B cell (primary cell): Measurements from ENCODE around the gene THSD7B. TPM values are rescaled to one million over a fixed set of nuclear protein-coding genes. Genes with fewer than 3 reads are reported as not detected.

Experiments used
- ATAC-seq: fragments of 200-7000 bp; cut with Tn5 transposase; one replicate; pipeline ENCODE4 v1.10.0; 2021; ENCODE audit warnings: low read depth, mild to moderate bottlenecking, moderate number of reproducible peaks, moderate library complexity
- CTCF ChIA-PET: fragments of 350-600 bp; sonication (Branson Sonifier 250); formaldehyde crosslinking; loops from one replicate; lab custom pipeline; 2021; ENCODE audit warnings: antibody characterized with exemption, inconsistent platforms; lab: Charles Lee
- POLR2A ChIA-PET: fragments of 350-600 bp; sonication (Branson Sonifier 250); formaldehyde crosslinking; loops from one replicate; lab custom pipeline; 2021; ENCODE audit warnings: antibody characterized with exemption; lab: Charles Lee
- DNase-seq: peaks from one replicate; pipeline ENCODE4 v3.0.0; 2013
- H2AFZ ChIP-seq: 2 replicates; pipeline ENCODE4 v1.6.1; 2012; ENCODE audit warnings: mild to moderate bottlenecking, low read depth, low read length; ENCODE audit not compliant: insufficient read depth, poor library complexity, severe bottlenecking
- H3K27ac ChIP-seq, 2 donors: 1 replicate in 1 of 2; 2 replicates in 1 of 2; pipeline ENCODE4 v1.5.1; 2012 to 2013; ENCODE audit warnings: low read length in 2 of 2, mild to moderate bottlenecking in 2 of 2, moderate library complexity in 1 of 2
- H3K27me3 ChIP-seq, 4 experiments: fragments of 200-600 bp in 1 of 4; sonication (generic) in 1 of 4; replicated peaks in 1 of 4; 1 replicate in 2 of 4; 2 replicates in 2 of 4; pipeline versions ENCODE4 v1.6.1 to v1.7.0; 2013 to 2016; ENCODE audit warnings: low read length in 3 of 4, mild to moderate bottlenecking in 2 of 4, mixed read lengths in 1 of 4, moderate library complexity in 1 of 4; ENCODE audit not compliant: insufficient read depth in 4 of 4, control insufficient read depth in 3 of 4; ENCODE audit errors: control extremely low read depth in 1 of 4
- H3K36me3 ChIP-seq, 2 experiments: replicated peaks in 1 of 2; 1 replicate in 1 of 2; 2 replicates in 1 of 2; pipeline versions ENCODE4 v1.6.1 to v1.7.1; 2013; ENCODE audit warnings: low read length in 1 of 2; ENCODE audit not compliant: insufficient read depth in 2 of 2, control insufficient read depth in 1 of 2; ENCODE audit errors: control extremely low read depth in 1 of 2, extremely low read depth in 1 of 2
- H3K4me1 ChIP-seq, 2 donors: fragments of 200-600 bp in 1 of 2; sonication (generic) in 1 of 2; 1 replicate in 1 of 2; 2 replicates in 1 of 2; pipeline versions ENCODE4 v1.5.1 to v1.6.1; 2013 to 2017; ENCODE audit warnings: low read length in 2 of 2; ENCODE audit not compliant: control insufficient read depth in 2 of 2, insufficient read depth in 2 of 2
- H3K4me2 ChIP-seq: replicated peaks from 2 replicates; pipeline ENCODE3; 2012; ENCODE audit warnings: mild to moderate bottlenecking, low read depth, low read length; ENCODE audit not compliant: poor library complexity, severe bottlenecking
- H3K4me3 ChIP-seq, 5 experiments: fragments of 200-600 bp in 1 of 5; sonication (generic) in 1 of 5; 1 replicate in 3 of 5; 2 replicates in 2 of 5; pipeline versions ENCODE4 v1.5.1 to v1.7.0; 2011 to 2016; ENCODE audit warnings: low read length in 4 of 5, mild to moderate bottlenecking in 4 of 5, low read depth in 2 of 5, control low read depth in 1 of 5, moderate library complexity in 1 of 5; ENCODE audit not compliant: insufficient read depth in 1 of 5; ENCODE audit errors: control extremely low read depth in 1 of 5, extremely low read depth in 1 of 5
- H3K79me2 ChIP-seq: fragments of 200-600 bp; sonication (generic); one replicate; pipeline ENCODE4 v1.6.0; 2016; ENCODE audit warnings: low read length; ENCODE audit not compliant: control insufficient read depth, insufficient read depth
- H3K9ac ChIP-seq: fragments of 200-600 bp; sonication (generic); 2 replicates; pipeline ENCODE4 v1.6.1; 2017; ENCODE audit warnings: mild to moderate bottlenecking, low read length, moderate library complexity
- H3K9me3 ChIP-seq, 3 donors: one replicate each; pipeline versions ENCODE4 v1.6.1 to v1.7.1; 2013; ENCODE audit warnings: low read length in 2 of 3; ENCODE audit not compliant: control insufficient read depth in 2 of 3, insufficient read depth in 1 of 3; ENCODE audit errors: control extremely low read depth in 1 of 3
- H4K20me1 ChIP-seq: 2 replicates; pipeline ENCODE4 v1.6.0; 2012; ENCODE audit warnings: mild to moderate bottlenecking, low read length; ENCODE audit not compliant: insufficient read depth, control insufficient read depth, poor library complexity, severe bottlenecking
- H3K27ac Mint-ChIP-seq: one replicate; pipeline ENCODE4 v1.8.0; 2021; ENCODE audit warnings: mixed read lengths
- H3K27me3 Mint-ChIP-seq: one replicate; pipeline ENCODE4 v1.8.0; 2021; ENCODE audit warnings: mixed read lengths
- H3K4me1 Mint-ChIP-seq: one replicate; pipeline ENCODE4 v1.8.0; 2021; ENCODE audit warnings: mixed read lengths
- H3K4me3 Mint-ChIP-seq: one replicate; pipeline ENCODE4 v1.8.0; 2021; ENCODE audit warnings: mixed read lengths
- H3K9me3 Mint-ChIP-seq: one replicate; pipeline ENCODE4 v1.8.0; 2022; ENCODE audit warnings: mixed read lengths; ENCODE audit not compliant: insufficient read depth
- CTCF ChIP-seq: fragments of 200-600 bp; IDR thresholded peaks from one replicate; pipeline ENCODE4 v1.8.0; 2022; ENCODE audit warnings: antibody characterized with exemption, mild to moderate bottlenecking
- EZH2 ChIP-seq: IDR thresholded peaks from 2 replicates; pipeline ENCODE4 v1.6.1; 2012; ENCODE audit warnings: borderline replicate concordance, low read depth, mild to moderate bottlenecking, moderate library complexity, low read length; ENCODE audit not compliant: insufficient read depth, poor library complexity, severe bottlenecking
- WGBS: methylation state at CpG from one replicate; pipeline ENCODE4 v1.1.5; 2013; ENCODE audit warnings: missing lambda C conversion rate; ENCODE audit not compliant: insufficient coverage; 5-methylcytosine and 5-hydroxymethylcytosine counted together
- intact Hi-C: fragments of 100-400 bp; cut with micrococcal nuclease; formaldehyde crosslinking; loops from one replicate; pipeline ENCODE4 v1.10.0; 2022
- polyA plus RNA-seq: library from polyadenylated mRNA; depleted of rRNA; stranded (reverse); fragments of >200 nt; gene quantifications from 2 replicates; pipeline ENCODE4 v1.2.3, GENCODE V29; 2012
- total RNA-seq, 2 donors: library from RNA; stranded (reverse); fragments of 120-200 nt in 1 of 2; gene quantifications; 1 replicate in 1 of 2; 2 replicates in 1 of 2; pipeline versions ENCODE4 v1.2.3 to v1.2.4, GENCODE V29; 2013 to 2022

Gene THSD7B
- total and polyA plus RNA-seq, 2 donors (not counting 1 experiment from before 2014, with no cell fraction given), result 0.76 TPM; not detected in 1

GRCh38 chr2:137020452-137021196 is 255.3 kb downstream of the THSD7B start:
- Histone ChIP-seq H3K9ac (no peak overlapping the region), H2AFZ (no peak overlapping the region), H4K20me1 (no peaks in the 10 kb centered on the region), H3K4me2 (no peak overlapping the region), H3K36me3 (no peaks in the 10 kb centered on the region), H3K9me3 (no peaks in the 10 kb centered on the region), H3K4me1 (no peaks in the 10 kb centered on the region), H3K27me3 (no peaks in the 10 kb centered on the region), H3K79me2 (no peaks in the 10 kb centered on the region), H3K27ac (no peak overlapping the region), H3K4me3 (no peak overlapping the region)
- TF ChIP-seq EZH2 (no peak), CTCF (no peak)
- Mint-ChIP-seq H3K27ac (no peak overlapping the region), H3K4me1 (no peaks in the 10 kb centered on the region), H3K4me3 (no peak overlapping the region), H3K9me3 (no peaks in the 10 kb centered on the region), H3K27me3 (no peaks in the 10 kb centered on the region)
- ChIA-PET CTCF (no interaction called here), POLR2A (no interaction called here)
- no peak for DNase-seq
- intact Hi-C loops, result no loop called here
- 88% methylated on average over 9 of the region's 11 CpGs for WGBS
- no peak for ATAC-seq

- POLR2A ChIA-PET, result no interaction called here
- Histone ChIP-seq H4K20me1 (no peaks in the 10 kb centered on the region), H3K4me3 (no peak overlapping the region), H3K79me2 (no peaks in the 10 kb centered on the region), H3K9ac (no peak overlapping the region), H2AFZ (no peak overlapping the region), H3K4me2 (no peak overlapping the region), H3K4me1 (no peaks in the 10 kb centered on the region), H3K27me3 (no peaks in the 10 kb centered on the region), H3K9me3 (no peaks in the 10 kb centered on the region), H3K27ac (no peak overlapping the region), H3K36me3 (no peaks in the 10 kb centered on the region)
- H3K4me3 Mint-ChIP-seq, result no peak overlapping the region
- no peaks in the 10 kb centered on the region for H3K9me3 Mint-ChIP-seq
- WGBS, result 94% methylated on average over 2 of the region's 3 CpGs
- TF ChIP-seq EZH2 (no peak), CTCF (no peak)
- H3K27ac Mint-ChIP-seq, result no peak overlapping the region
- intact Hi-C loops, result no loop called here
- no peaks in the 10 kb centered on the region for H3K27me3 Mint-ChIP-seq
- DNase-seq, result no peak
- CTCF ChIA-PET, result no interaction called here
- no peak for ATAC-seq
- no peaks in the 10 kb centered on the region for H3K4me1 Mint-ChIP-seq
Measured at GRCh38 chr2:137021763-137022162, 256.4 kb downstream of the THSD7B start.
